Prostate gland (tissue), 2 donors: ENCODE measurements around the gene GRM8.

Experiments
- POLR2A ChIP-seq: fragments of 450-650 bp; IDR thresholded peaks from one replicate; pipeline ENCODE4 v1.6.1; 2016; ENCODE audit warnings: antibody characterized with exemption, mild to moderate bottlenecking
- TF ChIP-seq, protein P1 (sequence below), 4 experiments: fragments of 200-600 bp in 2 of 4; fragments of 450-650 bp in 2 of 4; sonication (generic) in 2 of 4; IDR thresholded peaks; 1 replicate in 3 of 4; 2 replicates in 1 of 4; pipeline ENCODE4 v1.5.1; 2016 to 2019; ENCODE audit warnings: antibody characterized with exemption in 4 of 4, mild to moderate bottlenecking in 2 of 4, moderate library complexity in 2 of 4

DNA sequence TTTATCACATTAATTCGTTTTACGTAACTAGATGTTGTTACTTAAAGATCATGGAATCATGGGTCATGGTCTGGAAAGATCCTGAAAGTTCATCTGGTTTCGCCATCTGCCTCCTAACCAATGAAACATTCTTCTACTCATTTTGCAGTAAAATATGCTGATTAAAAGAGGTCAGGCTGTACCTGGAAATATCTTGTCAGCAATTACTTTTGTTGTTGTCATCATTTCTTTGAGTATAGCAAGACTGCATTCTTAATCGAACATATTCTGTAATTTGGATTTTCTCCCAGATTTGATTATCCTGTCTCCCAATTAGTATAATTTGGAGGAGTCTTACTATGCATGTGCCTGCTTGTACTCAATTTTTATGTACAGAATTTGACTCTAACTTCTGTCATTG is 833.7 kb downstream of the GRM8 start:
- TF ChIP-seq, protein P1, sequence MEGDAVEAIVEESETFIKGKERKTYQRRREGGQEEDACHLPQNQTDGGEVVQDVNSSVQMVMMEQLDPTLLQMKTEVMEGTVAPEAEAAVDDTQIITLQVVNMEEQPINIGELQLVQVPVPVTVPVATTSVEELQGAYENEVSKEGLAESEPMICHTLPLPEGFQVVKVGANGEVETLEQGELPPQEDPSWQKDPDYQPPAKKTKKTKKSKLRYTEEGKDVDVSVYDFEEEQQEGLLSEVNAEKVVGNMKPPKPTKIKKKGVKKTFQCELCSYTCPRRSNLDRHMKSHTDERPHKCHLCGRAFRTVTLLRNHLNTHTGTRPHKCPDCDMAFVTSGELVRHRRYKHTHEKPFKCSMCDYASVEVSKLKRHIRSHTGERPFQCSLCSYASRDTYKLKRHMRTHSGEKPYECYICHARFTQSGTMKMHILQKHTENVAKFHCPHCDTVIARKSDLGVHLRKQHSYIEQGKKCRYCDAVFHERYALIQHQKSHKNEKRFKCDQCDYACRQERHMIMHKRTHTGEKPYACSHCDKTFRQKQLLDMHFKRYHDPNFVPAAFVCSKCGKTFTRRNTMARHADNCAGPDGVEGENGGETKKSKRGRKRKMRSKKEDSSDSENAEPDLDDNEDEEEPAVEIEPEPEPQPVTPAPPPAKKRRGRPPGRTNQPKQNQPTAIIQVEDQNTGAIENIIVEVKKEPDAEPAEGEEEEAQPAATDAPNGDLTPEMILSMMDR (IDR thresholded peaks at IDR 0.05), result no peak
- no peak for TF ChIP-seq POLR2A
